BE2C (cell line): ENCODE data around the gene SLC16A7.
"Not testable (repeated sequence)": the region's sequence is repeated elsewhere in the genome, so short reads cannot be mapped to it uniquely, and the experiment has no call there.

Source experiments
- DNase-seq: peaks from one replicate; pipeline ENCODE4 v3.0.0-alpha.2; 2020
- H3K27me3 ChIP-seq: fragments of 250-450 bp; sonication (Bioruptor Pico); 2 replicates; pipeline ENCODE4 v1.5.1; 2020; ENCODE audit warnings: mild to moderate bottlenecking
- H3K36me3 ChIP-seq: fragments of 250-450 bp; sonication (Bioruptor Pico); 2 replicates; pipeline ENCODE4 v1.5.1; 2020; ENCODE audit warnings: mild to moderate bottlenecking
- H3K4me1 ChIP-seq: fragments of 250-450 bp; sonication (Bioruptor Pico); 2 replicates; pipeline ENCODE4 v1.5.1; 2020
- H3K4me3 ChIP-seq: 2 replicates; pipeline ENCODE4 v1.5.1; 2011; ENCODE audit warnings: low read depth, low read length
- H3K9me3 ChIP-seq: fragments of 250-450 bp; sonication (Bioruptor Pico); 2 replicates; pipeline ENCODE4 v1.5.1; 2020
- CTCF ChIP-seq: IDR thresholded peaks from 2 replicates; pipeline ENCODE4 v1.5.1; 2012; ENCODE audit warnings: mild to moderate bottlenecking, low read depth, low read length

The SLC16A7 gene

GRCh38 chr12:59593761-59594160, 2.1 kb upstream of the SLC16A7 start:
- DNase-seq: no peak
- no peak for TF ChIP-seq CTCF
- no peak overlapping the region for H3K4me3 ChIP-seq

GRCh38 chr12:59594943-59595500, 807 bp upstream of the SLC16A7 start:
- no peak for TF ChIP-seq CTCF
- peak overlapping the region; percentile 59 for H3K4me3 ChIP-seq
- no peak for DNase-seq

More at GRCh38 chr12:59593761-59594160, 2.1 kb upstream of the SLC16A7 start:
- Histone ChIP-seq H3K9me3 (no peaks in the 10 kb centered on the region), H3K4me1 (no peaks in the 10 kb centered on the region), H3K27me3 (no peaks in the 10 kb centered on the region), H3K36me3 (no peaks in the 10 kb centered on the region)

GRCh38 chr12:59595565-59595882, 305 bp upstream of the SLC16A7 start:
- Histone ChIP-seq H3K27me3 (no peaks in the 10 kb centered on the region), H3K4me1 (no peaks in the 10 kb centered on the region), H3K36me3 (no peaks in the 10 kb centered on the region), H3K9me3 (no peaks in the 10 kb centered on the region), H3K4me3 (peak overlapping the region; percentile 59)
- no peak for TF ChIP-seq CTCF
- no peak for DNase-seq

More at GRCh38 chr12:59594943-59595500, 807 bp upstream of the SLC16A7 start:
- no peaks in the 10 kb centered on the region for H3K9me3 ChIP-seq
- H3K36me3 ChIP-seq: no peaks in the 10 kb centered on the region
- H3K4me1 ChIP-seq: no peaks in the 10 kb centered on the region
- H3K27me3 ChIP-seq: no peaks in the 10 kb centered on the region

GRCh38 chr12:59597385-59597781, 1.6 kb downstream of the SLC16A7 start:
- Histone ChIP-seq H3K4me1 (no peaks in the 10 kb centered on the region), H3K36me3 (no peaks in the 10 kb centered on the region), H3K9me3 (no peaks in the 10 kb centered on the region), H3K27me3 (no peaks in the 10 kb centered on the region), H3K4me3 (peak overlapping the region; percentile 59)
- 0 out of 2 replicates have a peak, but pooled peaks have one; percentile 7 for TF ChIP-seq CTCF
- no peak for DNase-seq

GRCh38 chr12:59600171-59600570, 4.3 kb downstream of the SLC16A7 start:
- H3K4me3 ChIP-seq: no peak overlapping the region
- H3K36me3 ChIP-seq: no peaks in the 10 kb centered on the region
- TF ChIP-seq CTCF: no peak
- H3K4me1 ChIP-seq: no peaks in the 10 kb centered on the region
- H3K9me3 ChIP-seq: no peaks in the 10 kb centered on the region
- DNase-seq: no peak
- H3K27me3 ChIP-seq: no peaks in the 10 kb centered on the region

GRCh38 chr12:59603754-59604153, 7.9 kb downstream of the SLC16A7 start:
- Histone ChIP-seq H3K4me1 (no peaks in the 10 kb centered on the region), H3K4me3 (no peak overlapping the region), H3K36me3 (no peaks in the 10 kb centered on the region), H3K9me3 (no peaks in the 10 kb centered on the region), H3K27me3 (no peaks in the 10 kb centered on the region)
- TF ChIP-seq CTCF: no peak
- no peak for DNase-seq

- H3K4me3 ChIP-seq, H3K27me3 ChIP-seq, H3K4me1 ChIP-seq, H3K36me3 ChIP-seq, DNase-seq, H3K9me3 ChIP-seq: not testable (repeated sequence)
Measured at GRCh38 chr12:59612823-59613434, 17.1 kb downstream of the SLC16A7 start.
